GM10266 (cell line): ENCODE data around the gene UBAP2.

ENCODE experiments used
- DNase-seq: peaks from one replicate; pipeline ENCODE4 v3.0.0; 2012; ENCODE audit errors: extremely low spot score
- TF ChIP-seq, protein P1 (sequence below): IDR thresholded peaks from 2 replicates; pipeline ENCODE4 v1.5.1; 2012; ENCODE audit warnings: mild to moderate bottlenecking, low read depth; ENCODE audit not compliant: control insufficient read depth, insufficient read depth; ENCODE audit errors: missing control alignments

The UBAP2 gene

DNA sequence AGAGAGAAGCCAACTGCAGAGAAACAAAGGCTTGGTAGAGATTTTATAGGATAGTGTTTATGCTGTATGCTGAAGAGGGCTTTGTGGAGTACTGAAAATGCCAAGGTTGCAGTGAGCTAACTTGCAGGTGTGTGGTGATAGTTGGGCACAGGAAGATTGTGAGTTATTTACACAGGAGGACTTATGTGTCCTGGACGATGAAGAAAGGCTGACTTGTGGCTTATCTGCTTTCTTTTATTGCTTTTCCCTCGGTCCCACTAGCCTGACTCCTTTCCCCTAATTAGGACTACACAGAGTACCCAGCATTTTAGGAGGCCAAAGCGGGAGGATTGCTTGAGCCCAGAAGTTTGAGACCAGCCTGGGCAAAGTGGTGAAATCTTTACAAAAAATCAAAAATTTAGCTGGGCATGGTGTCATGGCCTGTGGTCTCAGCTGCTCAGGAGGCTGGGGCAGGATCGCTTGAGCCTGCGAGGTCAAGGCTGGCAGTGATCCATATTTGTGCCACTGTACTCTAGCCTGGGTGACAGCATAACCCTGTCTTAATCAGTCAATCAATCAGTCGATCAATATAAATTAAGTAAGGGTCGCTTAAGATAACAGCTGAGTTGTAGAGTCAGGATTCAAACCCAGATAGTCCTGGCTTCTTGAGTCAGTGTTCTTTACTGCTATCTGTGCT is 169.9 kb downstream of the UBAP2 start:
- DNase-seq, result no peak
- TF ChIP-seq, protein P1, sequence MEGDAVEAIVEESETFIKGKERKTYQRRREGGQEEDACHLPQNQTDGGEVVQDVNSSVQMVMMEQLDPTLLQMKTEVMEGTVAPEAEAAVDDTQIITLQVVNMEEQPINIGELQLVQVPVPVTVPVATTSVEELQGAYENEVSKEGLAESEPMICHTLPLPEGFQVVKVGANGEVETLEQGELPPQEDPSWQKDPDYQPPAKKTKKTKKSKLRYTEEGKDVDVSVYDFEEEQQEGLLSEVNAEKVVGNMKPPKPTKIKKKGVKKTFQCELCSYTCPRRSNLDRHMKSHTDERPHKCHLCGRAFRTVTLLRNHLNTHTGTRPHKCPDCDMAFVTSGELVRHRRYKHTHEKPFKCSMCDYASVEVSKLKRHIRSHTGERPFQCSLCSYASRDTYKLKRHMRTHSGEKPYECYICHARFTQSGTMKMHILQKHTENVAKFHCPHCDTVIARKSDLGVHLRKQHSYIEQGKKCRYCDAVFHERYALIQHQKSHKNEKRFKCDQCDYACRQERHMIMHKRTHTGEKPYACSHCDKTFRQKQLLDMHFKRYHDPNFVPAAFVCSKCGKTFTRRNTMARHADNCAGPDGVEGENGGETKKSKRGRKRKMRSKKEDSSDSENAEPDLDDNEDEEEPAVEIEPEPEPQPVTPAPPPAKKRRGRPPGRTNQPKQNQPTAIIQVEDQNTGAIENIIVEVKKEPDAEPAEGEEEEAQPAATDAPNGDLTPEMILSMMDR, result no peak

DNA sequence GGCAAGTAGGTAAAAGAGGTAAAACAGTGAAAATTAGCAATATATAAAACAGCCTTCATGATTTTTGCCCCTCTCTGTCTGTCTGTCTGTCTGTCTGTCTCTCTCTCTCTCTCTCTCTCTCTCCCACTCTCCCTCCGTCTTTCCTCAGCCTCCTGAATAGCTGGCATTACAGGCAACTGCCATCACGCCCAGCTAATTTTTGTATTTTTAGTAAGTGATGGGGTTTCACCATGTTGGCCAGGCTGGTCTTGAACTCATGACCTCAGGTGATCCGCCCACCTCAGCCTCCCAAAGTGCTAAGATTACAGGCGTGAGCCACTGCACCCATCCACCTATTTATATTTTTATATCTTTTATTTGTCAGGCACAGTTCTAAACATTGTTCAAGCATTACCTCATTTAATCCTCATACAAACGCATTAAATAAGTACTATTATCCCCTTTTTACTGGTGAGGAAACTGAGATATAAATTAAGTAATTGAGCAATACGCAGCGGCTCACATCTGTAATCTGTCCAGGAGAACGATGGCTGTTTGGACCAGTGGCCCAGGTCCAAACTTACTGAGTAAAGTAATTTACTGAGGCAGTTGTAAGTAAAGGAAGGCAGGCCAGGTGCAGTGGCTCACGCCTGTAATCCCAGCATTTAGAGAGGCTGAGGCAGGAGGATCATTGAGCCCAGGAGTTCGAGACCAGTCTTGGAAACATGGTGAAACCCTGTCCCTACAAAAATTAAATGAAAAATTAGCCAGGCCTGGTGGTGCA is 170.8 kb downstream of the UBAP2 start:
- TF ChIP-seq, protein P1, result no peak
- no peak for DNase-seq
